SU-DHL-6 (cell line): ENCODE measurements around the gene RPLP2.

Source experiments
- CTCF ChIP-seq: fragments of 200-600 bp; sonication (generic); IDR thresholded peaks from one replicate; pipeline ENCODE4 v1.5.1; 2017; ENCODE audit warnings: antibody characterized with exemption, mild to moderate bottlenecking, low read length, moderate library complexity; ENCODE audit not compliant: insufficient read depth, poor library complexity, severe bottlenecking
- EZH2phosphoT487 ChIP-seq: fragments of 200-600 bp; sonication (generic), shearing (Covaris generic); conservative IDR thresholded peaks from 2 replicates; pipeline ENCODE4 v1.6.1; 2018; ENCODE audit warnings: mild to moderate bottlenecking, antibody characterized with exemption, low read length, moderate library complexity, mixed read lengths

GRCh38 chr11:836274-836673, 26.5 kb downstream of the RPLP2 start:
- TF ChIP-seq CTCF, result no peak
- TF ChIP-seq EZH2phosphoT487, result no peak
